Hepatocyte (in vitro differentiated cells): ENCODE data around the gene TEPSIN. TPM values are rescaled to one million over a fixed set of nuclear protein-coding genes. Genes with fewer than 3 reads are reported as not detected.

Experiments used
- DNase-seq: peaks from one replicate; pipeline ENCODE4 v3.0.0-alpha.2; 2016; ENCODE audit warnings: low spot score
- H2AFZ ChIP-seq: fragments of 200-600 bp; sonication (generic); 2 replicates; pipeline ENCODE4 v1.6.0; 2016; ENCODE audit warnings: antibody characterized with exemption, mild to moderate bottlenecking
- H3K27ac ChIP-seq: fragments of 200-600 bp; sonication (generic); 2 replicates; pipeline ENCODE4 v1.5.1; 2016; ENCODE audit warnings: mild to moderate bottlenecking
- H3K27me3 ChIP-seq: fragments of 200-600 bp; sonication (generic); 2 replicates; pipeline ENCODE4 v1.6.1; 2016
- H3K36me3 ChIP-seq: fragments of 200-600 bp; sonication (generic); replicated peaks from 2 replicates; pipeline ENCODE4 v1.5.1; 2016; ENCODE audit warnings: low read depth; ENCODE audit not compliant: insufficient read depth
- H3K4me1 ChIP-seq: fragments of 200-600 bp; sonication (generic); 2 replicates; pipeline ENCODE4 v1.5.1; 2016; ENCODE audit warnings: mild to moderate bottlenecking, moderate library complexity; ENCODE audit not compliant: insufficient read depth
- H3K4me2 ChIP-seq: fragments of 200-600 bp; sonication (generic); 2 replicates; pipeline ENCODE4 v1.6.0; 2016
- H3K4me3 ChIP-seq: fragments of 200-600 bp; sonication (generic); 2 replicates; pipeline ENCODE4 v1.5.1; 2016; ENCODE audit warnings: mild to moderate bottlenecking
- H3K79me2 ChIP-seq: fragments of 200-600 bp; sonication (generic); 2 replicates; pipeline ENCODE4 v1.6.0; 2017; ENCODE audit warnings: mild to moderate bottlenecking
- H3K9me2 ChIP-seq: fragments of 200-600 bp; sonication (generic); replicated peaks from 2 replicates; pipeline ENCODE4 v1.6.0; 2017; ENCODE audit warnings: mild to moderate bottlenecking; ENCODE audit not compliant: insufficient read depth
- H3K9me3 ChIP-seq: fragments of 200-600 bp; sonication (generic); 2 replicates; pipeline ENCODE4 v1.5.1; 2016; ENCODE audit warnings: low read depth, mild to moderate bottlenecking
- H4K20me1 ChIP-seq: fragments of 200-600 bp; sonication (generic); 2 replicates; pipeline ENCODE4 v1.6.0; 2016; ENCODE audit warnings: mild to moderate bottlenecking; ENCODE audit not compliant: insufficient read depth, poor library complexity, severe bottlenecking
- EZH2 ChIP-seq: fragments of 200-600 bp; sonication (generic); IDR thresholded peaks from 2 replicates; pipeline ENCODE4 v1.6.1; 2016; ENCODE audit warnings: antibody characterized with exemption, mild to moderate bottlenecking, borderline replicate concordance
- EZH2phosphoT487 ChIP-seq: fragments of 200-600 bp; sonication (generic); IDR thresholded peaks from one replicate; pipeline ENCODE4 v1.6.1; 2018; ENCODE audit warnings: antibody characterized with exemption, mild to moderate bottlenecking, low read depth, moderate library complexity; ENCODE audit not compliant: unreplicated experiment, severe bottlenecking
- WGBS: methylation state at CpG from one replicate; pipeline ENCODE4 v1.1.6; 2016; ENCODE audit warnings: low lambda C conversion rate; ENCODE audit errors: missing lambda C conversion rate; 5-methylcytosine and 5-hydroxymethylcytosine counted together
- polyA plus RNA-seq: library from polyadenylated mRNA; unstranded; fragments of >200 nt; fragmentation: Nextera tagmentation; extraction: Ambion mirVana; gene quantifications from 2 replicates; pipeline ENCODE4 v1.2.1, GENCODE V29; 2016
- total RNA-seq: library from RNA; depleted of rRNA; stranded (reverse); fragments of >200 nt; gene quantifications from 2 replicates; pipeline ENCODE4 v1.2.3, GENCODE V29; 2014
- TF ChIP-seq, protein P1 (sequence below): fragments of 200-600 bp; sonication (generic); IDR thresholded peaks from 2 replicates; pipeline ENCODE4 v1.5.1; 2016; ENCODE audit warnings: antibody characterized with exemption, mild to moderate bottlenecking; ENCODE audit not compliant: poor library complexity

TEPSIN gene
- total and polyA plus RNA-seq, 2 experiments from 2014 or later, result 34.1 to 44.3 TPM

DNA sequence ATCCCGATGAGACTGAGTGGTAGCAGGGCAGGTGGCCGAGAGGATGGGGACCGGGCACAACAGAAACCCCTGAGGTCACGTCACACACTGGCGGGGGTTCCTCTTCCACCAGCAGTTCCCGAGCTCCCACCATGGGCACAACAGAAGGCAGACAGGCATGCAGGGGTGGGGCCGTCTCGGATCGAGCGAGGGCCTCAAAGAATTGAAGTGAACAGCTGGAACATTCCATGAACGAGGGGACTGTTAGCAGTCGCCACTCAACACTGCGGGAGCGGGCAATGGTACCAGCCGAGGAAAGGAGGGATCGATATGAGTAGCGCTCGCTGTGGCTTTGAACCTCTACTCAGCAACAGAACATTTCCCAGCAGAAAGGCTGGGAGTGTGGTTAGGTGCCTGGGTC lies 21.4 kb downstream of the TEPSIN start:
- no peak for TF ChIP-seq EZH2
- TF ChIP-seq EZH2phosphoT487, result no peak
- TF ChIP-seq, protein P1, sequence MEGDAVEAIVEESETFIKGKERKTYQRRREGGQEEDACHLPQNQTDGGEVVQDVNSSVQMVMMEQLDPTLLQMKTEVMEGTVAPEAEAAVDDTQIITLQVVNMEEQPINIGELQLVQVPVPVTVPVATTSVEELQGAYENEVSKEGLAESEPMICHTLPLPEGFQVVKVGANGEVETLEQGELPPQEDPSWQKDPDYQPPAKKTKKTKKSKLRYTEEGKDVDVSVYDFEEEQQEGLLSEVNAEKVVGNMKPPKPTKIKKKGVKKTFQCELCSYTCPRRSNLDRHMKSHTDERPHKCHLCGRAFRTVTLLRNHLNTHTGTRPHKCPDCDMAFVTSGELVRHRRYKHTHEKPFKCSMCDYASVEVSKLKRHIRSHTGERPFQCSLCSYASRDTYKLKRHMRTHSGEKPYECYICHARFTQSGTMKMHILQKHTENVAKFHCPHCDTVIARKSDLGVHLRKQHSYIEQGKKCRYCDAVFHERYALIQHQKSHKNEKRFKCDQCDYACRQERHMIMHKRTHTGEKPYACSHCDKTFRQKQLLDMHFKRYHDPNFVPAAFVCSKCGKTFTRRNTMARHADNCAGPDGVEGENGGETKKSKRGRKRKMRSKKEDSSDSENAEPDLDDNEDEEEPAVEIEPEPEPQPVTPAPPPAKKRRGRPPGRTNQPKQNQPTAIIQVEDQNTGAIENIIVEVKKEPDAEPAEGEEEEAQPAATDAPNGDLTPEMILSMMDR, result no peak
- Histone ChIP-seq H3K4me3 (no peak overlapping the region), H3K79me2 (peaks cover 7% of the 10 kb centered on the region), H4K20me1 (no peaks in the 10 kb centered on the region), H3K27ac (no peak overlapping the region), H3K9me2 (no peaks in the 10 kb centered on the region), H3K9me3 (no peaks in the 10 kb centered on the region), H3K4me2 (no peak overlapping the region), H2AFZ (no peak overlapping the region), H3K27me3 (no peaks in the 10 kb centered on the region), H3K4me1 (no peaks in the 10 kb centered on the region), H3K36me3 (no peaks in the 10 kb centered on the region)
- DNase-seq, result no peak
- WGBS, result 91% methylated on average over 17 of the region's 18 CpGs

DNA sequence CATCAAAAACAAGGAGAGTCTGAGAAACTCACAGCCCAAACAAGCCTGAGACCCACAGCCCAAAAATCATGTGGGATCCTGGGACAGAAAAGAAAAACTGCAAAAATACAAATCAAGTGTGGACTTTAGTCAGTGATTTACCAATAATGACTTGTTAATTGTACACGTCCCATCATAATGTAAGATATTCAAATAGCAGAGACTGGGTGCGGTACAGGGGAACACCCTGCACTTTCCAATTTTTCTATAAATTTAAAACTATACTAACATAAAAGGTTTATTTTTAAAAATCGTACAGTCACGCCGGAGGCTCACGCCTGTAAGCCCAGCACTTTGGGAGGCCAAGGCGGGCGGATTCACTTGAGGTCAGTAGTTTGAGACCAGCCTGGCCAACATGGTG lies 24.9 kb downstream of the TEPSIN start:
- TF ChIP-seq, protein P1, result no peak
- TF ChIP-seq EZH2phosphoT487, result no peak
- no peak for TF ChIP-seq EZH2
- no peaks in the 10 kb centered on the region for H3K27me3 ChIP-seq
- no peaks in the 10 kb centered on the region for H3K79me2 ChIP-seq
- no peak overlapping the region for H3K4me3 ChIP-seq
- no peak overlapping the region for H3K27ac ChIP-seq
- no peaks in the 10 kb centered on the region for H3K4me1 ChIP-seq
- H3K4me2 ChIP-seq, result no peak overlapping the region
- H3K9me2 ChIP-seq, result no peaks in the 10 kb centered on the region
- H3K9me3 ChIP-seq, result no peaks in the 10 kb centered on the region
- no peaks in the 10 kb centered on the region for H4K20me1 ChIP-seq
- no peak for DNase-seq
- no peak overlapping the region for H2AFZ ChIP-seq
- 98% methylated on average over 8 of the region's 8 CpGs for WGBS
- no peaks in the 10 kb centered on the region for H3K36me3 ChIP-seq

DNA sequence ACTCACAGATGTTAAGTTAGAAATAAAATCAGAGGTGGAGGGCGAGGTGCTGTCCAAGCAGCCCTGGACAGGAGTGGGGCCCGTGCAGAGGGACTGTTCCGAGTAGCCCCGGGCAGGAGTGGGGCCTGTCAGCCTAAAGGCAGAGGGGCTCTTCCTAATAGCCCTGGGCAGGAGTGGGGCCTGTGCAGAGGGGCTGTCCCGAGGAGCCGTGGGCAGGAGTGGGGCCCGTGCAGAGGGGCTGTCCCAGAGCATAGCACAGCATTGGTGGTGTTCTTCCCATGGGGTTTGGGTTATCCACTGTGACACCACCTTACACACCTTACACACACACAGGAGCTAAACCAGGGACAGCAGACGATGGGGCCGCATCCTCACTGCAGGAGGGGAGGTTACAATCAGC lies 26.5 kb downstream of the TEPSIN start:
- H4K20me1 ChIP-seq, result no peaks in the 10 kb centered on the region
- WGBS, result 88% methylated on average over 9 of the region's 9 CpGs
- no peak overlapping the region for H3K27ac ChIP-seq
- no peaks in the 10 kb centered on the region for H3K79me2 ChIP-seq
- no peak overlapping the region for H3K4me2 ChIP-seq
- DNase-seq, result no peak
- H2AFZ ChIP-seq, result no peak overlapping the region
- TF ChIP-seq, protein P1, result no peak
- TF ChIP-seq EZH2phosphoT487 (no peak), EZH2 (no peak)
- no peak overlapping the region for H3K4me3 ChIP-seq
- H3K9me2 ChIP-seq, result no peaks in the 10 kb centered on the region
- no peaks in the 10 kb centered on the region for H3K27me3 ChIP-seq
- H3K4me1 ChIP-seq, result no peaks in the 10 kb centered on the region
- H3K9me3 ChIP-seq, result no peaks in the 10 kb centered on the region
- H3K36me3 ChIP-seq, result no peaks in the 10 kb centered on the region

DNA sequence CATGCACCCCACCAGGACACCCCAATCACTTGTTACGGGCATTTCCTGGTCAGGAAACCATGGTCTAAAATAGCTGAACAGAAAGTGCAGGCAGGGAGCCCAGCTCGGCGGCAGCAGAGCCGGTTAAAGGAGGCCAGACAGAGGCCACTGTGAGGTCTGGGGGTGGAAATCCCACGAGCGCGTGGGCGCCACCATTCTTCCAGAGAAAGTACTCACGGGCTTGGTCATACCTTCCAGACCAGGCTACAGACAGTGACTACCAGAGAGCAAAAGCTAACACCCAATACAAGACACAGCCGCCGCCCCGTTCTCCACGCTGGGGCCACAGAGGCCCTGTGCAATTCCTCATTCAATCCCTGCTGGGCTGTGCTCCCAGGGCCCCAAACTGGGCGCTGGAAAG lies 28.0 kb downstream of the TEPSIN start:
- Histone ChIP-seq H3K4me1 (no peaks in the 10 kb centered on the region), H3K4me2 (no peak overlapping the region), H3K79me2 (no peaks in the 10 kb centered on the region), H3K27me3 (no peaks in the 10 kb centered on the region), H2AFZ (no peak overlapping the region), H3K36me3 (no peaks in the 10 kb centered on the region), H3K9me3 (no peaks in the 10 kb centered on the region), H4K20me1 (no peaks in the 10 kb centered on the region), H3K4me3 (no peak overlapping the region), H3K9me2 (no peaks in the 10 kb centered on the region), H3K27ac (no peak overlapping the region)
- WGBS, result 84% methylated on average over 14 of the region's 14 CpGs
- DNase-seq, result no peak
- TF ChIP-seq EZH2, result no peak
- TF ChIP-seq EZH2phosphoT487, result no peak
- TF ChIP-seq, protein P1, result no peak
